Fibroblast of mammary gland (primary cell): Measurements from ENCODE around the gene CCDC172.

Experiments
- DNase-seq: peaks from one replicate; pipeline ENCODE4 v3.0.0-alpha.2; 2010; ENCODE audit warnings: low read depth
- H3K4me3 ChIP-seq: 2 replicates; pipeline ENCODE4 v1.5.1; 2011; ENCODE audit warnings: low read depth, mild to moderate bottlenecking, low read length, moderate library complexity; ENCODE audit not compliant: control insufficient read depth
- TF ChIP-seq, protein P1 (sequence below): conservative IDR thresholded peaks from 2 replicates; pipeline ENCODE4 v1.5.1; 2011; ENCODE audit warnings: low read depth, low read length, inconsistent platforms; ENCODE audit not compliant: control insufficient read depth, insufficient read depth

Gene CCDC172

DNA sequence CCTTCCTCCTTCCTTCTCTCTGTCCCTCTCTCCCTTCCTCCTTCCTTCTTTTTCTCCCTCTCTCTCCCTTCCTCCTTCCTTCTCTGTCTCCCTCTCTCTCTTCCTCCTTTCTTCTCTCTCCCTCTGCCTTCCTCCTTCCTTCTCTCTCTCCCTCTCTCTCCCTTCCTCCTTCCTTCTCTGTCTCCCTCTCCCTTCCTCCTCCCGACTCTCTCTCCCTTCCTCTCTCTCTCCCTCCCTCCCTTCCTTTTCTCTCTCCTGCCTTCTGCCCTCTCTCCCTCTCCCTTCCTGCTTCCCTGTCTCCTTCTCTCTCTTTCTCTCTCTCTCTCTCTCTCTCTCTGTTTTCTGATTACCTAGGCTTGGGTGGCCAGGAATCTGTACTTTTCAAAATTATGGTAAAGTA lies 34.6 kb upstream of the CCDC172 start:
- no peak for DNase-seq
- TF ChIP-seq, protein P1, sequence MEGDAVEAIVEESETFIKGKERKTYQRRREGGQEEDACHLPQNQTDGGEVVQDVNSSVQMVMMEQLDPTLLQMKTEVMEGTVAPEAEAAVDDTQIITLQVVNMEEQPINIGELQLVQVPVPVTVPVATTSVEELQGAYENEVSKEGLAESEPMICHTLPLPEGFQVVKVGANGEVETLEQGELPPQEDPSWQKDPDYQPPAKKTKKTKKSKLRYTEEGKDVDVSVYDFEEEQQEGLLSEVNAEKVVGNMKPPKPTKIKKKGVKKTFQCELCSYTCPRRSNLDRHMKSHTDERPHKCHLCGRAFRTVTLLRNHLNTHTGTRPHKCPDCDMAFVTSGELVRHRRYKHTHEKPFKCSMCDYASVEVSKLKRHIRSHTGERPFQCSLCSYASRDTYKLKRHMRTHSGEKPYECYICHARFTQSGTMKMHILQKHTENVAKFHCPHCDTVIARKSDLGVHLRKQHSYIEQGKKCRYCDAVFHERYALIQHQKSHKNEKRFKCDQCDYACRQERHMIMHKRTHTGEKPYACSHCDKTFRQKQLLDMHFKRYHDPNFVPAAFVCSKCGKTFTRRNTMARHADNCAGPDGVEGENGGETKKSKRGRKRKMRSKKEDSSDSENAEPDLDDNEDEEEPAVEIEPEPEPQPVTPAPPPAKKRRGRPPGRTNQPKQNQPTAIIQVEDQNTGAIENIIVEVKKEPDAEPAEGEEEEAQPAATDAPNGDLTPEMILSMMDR = no peak
- no peak overlapping the region for H3K4me3 ChIP-seq

DNA sequence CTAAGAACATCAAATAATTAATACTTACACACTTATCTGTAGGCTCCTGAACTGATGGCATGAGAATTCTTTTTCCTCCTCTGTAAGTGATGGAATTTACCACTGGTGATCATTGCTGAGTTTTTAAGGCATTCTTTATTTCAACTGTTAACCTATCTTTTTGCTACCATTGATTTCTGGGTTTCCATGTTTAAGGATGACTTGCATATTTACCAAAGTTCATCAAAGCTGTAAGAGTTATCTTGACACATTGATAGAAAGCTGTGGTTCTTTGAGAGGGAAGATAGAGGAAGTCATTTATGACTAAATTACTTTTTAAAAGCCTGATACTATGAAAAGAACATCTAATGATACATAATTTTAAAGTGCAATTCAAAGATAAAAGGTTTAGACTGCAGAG lies 31.8 kb upstream of the CCDC172 start:
- H3K4me3 ChIP-seq = no peak overlapping the region
- TF ChIP-seq, protein P1 = no peak
- DNase-seq = no peak

DNA sequence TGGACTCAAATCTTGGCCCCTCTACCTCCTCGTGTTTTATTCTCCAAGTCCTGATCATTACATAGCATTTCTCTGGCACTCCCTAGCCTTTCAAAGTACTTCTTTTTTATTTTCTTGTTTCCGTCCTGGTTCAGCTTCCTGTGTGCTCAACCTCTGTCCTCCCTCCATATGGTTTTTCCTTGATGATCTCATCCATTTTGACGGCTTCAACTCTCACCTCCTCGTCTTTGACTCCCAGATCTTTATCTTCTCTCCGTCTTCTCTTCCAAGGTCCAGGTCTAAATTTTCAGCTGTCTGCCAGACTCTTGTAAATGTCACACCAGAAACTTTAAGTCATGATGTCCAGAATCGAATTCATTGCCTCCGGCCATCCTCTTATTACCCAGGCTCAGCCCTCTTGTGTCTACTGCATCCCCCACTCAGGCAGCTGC lies 27.9 kb upstream of the CCDC172 start:
- TF ChIP-seq, protein P1 = no peak
- H3K4me3 ChIP-seq = no peak overlapping the region
- no peak for DNase-seq

DNA sequence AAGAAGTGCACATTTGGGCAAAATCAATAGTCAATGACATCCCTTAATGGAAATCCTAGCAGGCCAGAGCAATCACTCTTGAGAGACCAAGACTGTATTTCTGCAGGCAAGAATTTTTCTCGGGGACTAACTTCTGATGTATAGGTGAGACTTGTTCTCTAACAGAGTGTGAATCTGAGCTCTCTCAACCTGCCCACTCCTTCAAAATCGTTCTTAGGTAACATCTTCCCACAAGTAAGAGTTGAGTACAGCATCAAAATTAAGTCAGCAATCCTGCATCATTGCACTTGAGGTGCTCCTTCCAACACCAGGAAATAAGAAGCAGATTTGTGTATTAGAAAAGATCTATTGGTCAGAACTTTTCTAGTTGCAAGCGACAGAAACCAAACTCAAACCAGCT lies 25.7 kb upstream of the CCDC172 start:
- TF ChIP-seq, protein P1 = no peak
- no peak for DNase-seq
- H3K4me3 ChIP-seq = no peak overlapping the region

DNA sequence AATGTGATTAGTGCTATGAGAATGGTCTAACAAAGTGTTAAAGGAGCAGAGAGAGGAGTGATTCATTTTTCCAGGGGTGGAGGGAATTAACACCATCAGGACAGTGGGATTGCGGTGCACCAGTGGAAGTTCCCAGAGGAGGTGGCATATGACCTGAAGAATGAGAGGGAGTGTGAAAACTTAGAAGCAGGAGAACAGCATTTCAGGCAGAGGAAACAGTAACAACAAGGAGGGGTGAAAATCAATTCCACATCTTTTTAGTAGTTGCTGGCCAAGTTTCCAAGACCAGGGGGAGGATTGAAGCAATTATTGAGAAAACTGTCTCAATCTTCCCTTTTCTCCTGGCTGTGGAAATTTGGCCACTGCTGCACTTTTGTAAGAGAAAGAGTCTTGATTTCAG lies 23.7 kb upstream of the CCDC172 start:
- TF ChIP-seq, protein P1 = no peak
- H3K4me3 ChIP-seq = no peak overlapping the region
- no peak for DNase-seq

DNA sequence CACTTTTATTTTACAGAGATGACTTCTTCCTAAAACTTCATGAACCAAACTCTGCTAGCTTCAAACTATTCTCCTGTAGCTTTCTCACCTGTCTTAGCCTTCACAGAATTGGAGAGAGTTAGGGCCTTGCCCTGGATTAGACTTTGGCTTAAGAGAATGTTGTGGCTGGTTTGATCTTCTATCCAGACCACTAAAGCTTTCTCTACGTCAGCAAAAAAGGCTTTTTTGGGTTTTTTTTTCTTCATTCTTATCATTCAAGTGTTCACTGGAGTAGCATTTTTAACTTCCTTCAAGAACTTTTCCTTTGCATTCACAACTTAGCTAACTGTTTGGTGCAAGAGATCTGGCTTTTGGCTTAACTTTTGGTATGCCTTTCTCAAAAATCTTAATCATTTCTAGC lies 19.3 kb upstream of the CCDC172 start:
- no peak overlapping the region for H3K4me3 ChIP-seq
- TF ChIP-seq, protein P1 = no peak
- DNase-seq = no peak

DNA sequence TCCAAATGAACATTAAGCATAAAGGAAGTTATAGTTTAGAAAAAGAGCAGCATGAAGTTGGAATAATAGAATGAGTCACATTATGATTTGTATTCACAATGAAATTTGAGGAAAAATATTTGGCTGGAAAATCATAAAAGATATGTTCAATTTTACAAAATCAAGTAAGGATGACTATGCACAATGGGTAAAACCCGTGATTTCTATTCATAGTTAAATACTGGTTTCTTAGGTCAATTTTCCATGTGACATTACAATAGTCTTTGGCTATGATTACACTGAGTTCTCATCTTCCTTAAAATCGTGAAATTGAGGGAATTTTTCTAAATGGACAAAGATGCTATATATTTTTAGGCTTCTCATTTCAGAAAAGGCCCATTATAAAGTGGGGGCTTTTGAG lies 17.4 kb upstream of the CCDC172 start:
- TF ChIP-seq, protein P1 = no peak
- no peak overlapping the region for H3K4me3 ChIP-seq
- DNase-seq = no peak
